K562 (cell line): Measurements from ENCODE around the gene KLKB1. TPM values are rescaled to one million over a fixed set of nuclear protein-coding genes. Genes with fewer than 3 reads are reported as not detected.

Experiments
- CBFB ChIP-seq: sonication (generic); formaldehyde crosslinking; IDR thresholded peaks from 2 replicates; pipeline ENCODE4 v1.4.0; 2020; ENCODE audit warnings: mild to moderate bottlenecking, missing genetic modification reagents
- CHCHD3 ChIP-seq: fragments of 250-450 bp; sonication (Bioruptor Pico); IDR thresholded peaks from 2 replicates; pipeline ENCODE4 v2.1.2; 2022; ENCODE audit warnings: mild to moderate bottlenecking
- E2F4 ChIP-seq: sonication (generic); formaldehyde crosslinking; IDR thresholded peaks from 2 replicates; pipeline ENCODE4 v1.8.0; 2022; ENCODE audit warnings: mild to moderate bottlenecking, low read depth, missing genetic modification reagents
- ELF4 ChIP-seq: fragments of 450-650 bp; formaldehyde crosslinking; IDR thresholded peaks from 2 replicates; pipeline ENCODE4 v1.4.0; 2022; ENCODE audit warnings: missing genetic modification characterization
- HDAC6 ChIP-seq: IDR thresholded peaks from 2 replicates; pipeline ENCODE4 v1.6.1; 2012; ENCODE audit warnings: low read depth, mild to moderate bottlenecking, control low read depth, inconsistent platforms, low read length, moderate library complexity
- KAT7 ChIP-seq: sonication (generic); formaldehyde crosslinking; IDR thresholded peaks from 2 replicates; pipeline ENCODE4 v1.8.0; 2022; ENCODE audit warnings: missing genetic modification reagents, mild to moderate bottlenecking, borderline replicate concordance
- PHB ChIP-seq: fragments of 250-450 bp; sonication (Bioruptor Pico); IDR thresholded peaks from 2 replicates; pipeline ENCODE4 v1.5.0; 2021
- PHF21A ChIP-seq: fragments of 450-650 bp; IDR thresholded peaks from 2 replicates; pipeline ENCODE4 v1.6.1; 2017; ENCODE audit warnings: low read depth, borderline replicate concordance
- POLR2G ChIP-seq: fragments of 200-400 bp; formaldehyde crosslinking; IDR thresholded peaks from 2 replicates; pipeline ENCODE4 v1.6.1; 2017; ENCODE audit warnings: low read depth, mild to moderate bottlenecking, antibody characterized with exemption, low read length, moderate library complexity
- STAT5B ChIP-seq: fragments of 250-450 bp; sonication (Bioruptor Pico); IDR thresholded peaks from 2 replicates; pipeline ENCODE4 v1.8.0; 2021; ENCODE audit warnings: mild to moderate bottlenecking, inconsistent platforms
- TEAD1 ChIP-seq, 2 experiments: fragments of 450-650 bp in 1 of 2; sonication (generic) in 1 of 2; formaldehyde crosslinking; IDR thresholded peaks; 2 replicates each; pipeline versions ENCODE4 v1.4.0 to v1.8.0; 2020 to 2022; ENCODE audit warnings: mild to moderate bottlenecking in 2 of 2, missing genetic modification reagents in 1 of 2
- TFAM ChIP-seq: fragments of 250-450 bp; sonication (Bioruptor Pico); conservative IDR thresholded peaks from 2 replicates; pipeline ENCODE4 v1.5.0; 2021; ENCODE audit warnings: mild to moderate bottlenecking, moderate library complexity
- ZNF696 ChIP-seq: fragments of 250-450 bp; sonication (Bioruptor Pico); conservative IDR thresholded peaks from 2 replicates; pipeline ENCODE4 v1.4.0; 2020; ENCODE audit warnings: mild to moderate bottlenecking, moderate library complexity
- ZNF76 ChIP-seq: fragments of 250-450 bp; sonication (Bioruptor Pico); IDR thresholded peaks from 2 replicates; pipeline ENCODE4 v1.4.0; 2020; ENCODE audit warnings: mild to moderate bottlenecking, moderate library complexity, borderline replicate concordance
- polyA plus RNA-seq, 8 experiments: library from polyadenylated mRNA; depleted of rRNA in 4 of 8; stranded (reverse) in 5 of 8; unstranded in 3 of 8; fragments of >200 nt; fragmentation: Nextera tagmentation in 2 of 8; fragmentation: Illumina TruSeq in 1 of 8; extraction: Ambion mirVana in 2 of 8; extraction: Trizol in 1 of 8; gene quantifications; 2 replicates each; pipeline versions ENCODE4 v1.2.1 to v1.2.3, GENCODE V29; 2011 to 2014; ENCODE audit warnings: inconsistent platforms in 1 of 8, missing spikeins in 1 of 8
- total RNA-seq, 7 experiments: library from RNA; depleted of rRNA in 6 of 7; stranded (reverse); fragments of >200 nt in 6 of 7; fragmentation: Illumina TruSeq in 2 of 7; extraction: Trizol in 2 of 7; gene quantifications; 2 replicates each; pipeline versions ENCODE4 v1.2.1 to v1.2.3, GENCODE V29; 2011 to 2021; ENCODE audit warnings: low replicate concordance in 1 of 7
- TF ChIP-seq, protein P1 (sequence below): fragments of 450-650 bp; IDR thresholded peaks from 2 replicates; pipeline ENCODE4 v1.6.1; 2016; ENCODE audit warnings: mild to moderate bottlenecking, moderate library complexity

The KLKB1 gene
- total and polyA plus RNA-seq, 9 of the 15 experiments (the other 6 are each of a cell fraction or from before 2014, with no cell fraction given): 0.27 TPM; not detected in 8

GRCh38 chr4:186191200-186192065, 35.9 kb upstream of the KLKB1 start, which contains the start of gene CYP4V2 (continued):
- TF ChIP-seq, protein P1, sequence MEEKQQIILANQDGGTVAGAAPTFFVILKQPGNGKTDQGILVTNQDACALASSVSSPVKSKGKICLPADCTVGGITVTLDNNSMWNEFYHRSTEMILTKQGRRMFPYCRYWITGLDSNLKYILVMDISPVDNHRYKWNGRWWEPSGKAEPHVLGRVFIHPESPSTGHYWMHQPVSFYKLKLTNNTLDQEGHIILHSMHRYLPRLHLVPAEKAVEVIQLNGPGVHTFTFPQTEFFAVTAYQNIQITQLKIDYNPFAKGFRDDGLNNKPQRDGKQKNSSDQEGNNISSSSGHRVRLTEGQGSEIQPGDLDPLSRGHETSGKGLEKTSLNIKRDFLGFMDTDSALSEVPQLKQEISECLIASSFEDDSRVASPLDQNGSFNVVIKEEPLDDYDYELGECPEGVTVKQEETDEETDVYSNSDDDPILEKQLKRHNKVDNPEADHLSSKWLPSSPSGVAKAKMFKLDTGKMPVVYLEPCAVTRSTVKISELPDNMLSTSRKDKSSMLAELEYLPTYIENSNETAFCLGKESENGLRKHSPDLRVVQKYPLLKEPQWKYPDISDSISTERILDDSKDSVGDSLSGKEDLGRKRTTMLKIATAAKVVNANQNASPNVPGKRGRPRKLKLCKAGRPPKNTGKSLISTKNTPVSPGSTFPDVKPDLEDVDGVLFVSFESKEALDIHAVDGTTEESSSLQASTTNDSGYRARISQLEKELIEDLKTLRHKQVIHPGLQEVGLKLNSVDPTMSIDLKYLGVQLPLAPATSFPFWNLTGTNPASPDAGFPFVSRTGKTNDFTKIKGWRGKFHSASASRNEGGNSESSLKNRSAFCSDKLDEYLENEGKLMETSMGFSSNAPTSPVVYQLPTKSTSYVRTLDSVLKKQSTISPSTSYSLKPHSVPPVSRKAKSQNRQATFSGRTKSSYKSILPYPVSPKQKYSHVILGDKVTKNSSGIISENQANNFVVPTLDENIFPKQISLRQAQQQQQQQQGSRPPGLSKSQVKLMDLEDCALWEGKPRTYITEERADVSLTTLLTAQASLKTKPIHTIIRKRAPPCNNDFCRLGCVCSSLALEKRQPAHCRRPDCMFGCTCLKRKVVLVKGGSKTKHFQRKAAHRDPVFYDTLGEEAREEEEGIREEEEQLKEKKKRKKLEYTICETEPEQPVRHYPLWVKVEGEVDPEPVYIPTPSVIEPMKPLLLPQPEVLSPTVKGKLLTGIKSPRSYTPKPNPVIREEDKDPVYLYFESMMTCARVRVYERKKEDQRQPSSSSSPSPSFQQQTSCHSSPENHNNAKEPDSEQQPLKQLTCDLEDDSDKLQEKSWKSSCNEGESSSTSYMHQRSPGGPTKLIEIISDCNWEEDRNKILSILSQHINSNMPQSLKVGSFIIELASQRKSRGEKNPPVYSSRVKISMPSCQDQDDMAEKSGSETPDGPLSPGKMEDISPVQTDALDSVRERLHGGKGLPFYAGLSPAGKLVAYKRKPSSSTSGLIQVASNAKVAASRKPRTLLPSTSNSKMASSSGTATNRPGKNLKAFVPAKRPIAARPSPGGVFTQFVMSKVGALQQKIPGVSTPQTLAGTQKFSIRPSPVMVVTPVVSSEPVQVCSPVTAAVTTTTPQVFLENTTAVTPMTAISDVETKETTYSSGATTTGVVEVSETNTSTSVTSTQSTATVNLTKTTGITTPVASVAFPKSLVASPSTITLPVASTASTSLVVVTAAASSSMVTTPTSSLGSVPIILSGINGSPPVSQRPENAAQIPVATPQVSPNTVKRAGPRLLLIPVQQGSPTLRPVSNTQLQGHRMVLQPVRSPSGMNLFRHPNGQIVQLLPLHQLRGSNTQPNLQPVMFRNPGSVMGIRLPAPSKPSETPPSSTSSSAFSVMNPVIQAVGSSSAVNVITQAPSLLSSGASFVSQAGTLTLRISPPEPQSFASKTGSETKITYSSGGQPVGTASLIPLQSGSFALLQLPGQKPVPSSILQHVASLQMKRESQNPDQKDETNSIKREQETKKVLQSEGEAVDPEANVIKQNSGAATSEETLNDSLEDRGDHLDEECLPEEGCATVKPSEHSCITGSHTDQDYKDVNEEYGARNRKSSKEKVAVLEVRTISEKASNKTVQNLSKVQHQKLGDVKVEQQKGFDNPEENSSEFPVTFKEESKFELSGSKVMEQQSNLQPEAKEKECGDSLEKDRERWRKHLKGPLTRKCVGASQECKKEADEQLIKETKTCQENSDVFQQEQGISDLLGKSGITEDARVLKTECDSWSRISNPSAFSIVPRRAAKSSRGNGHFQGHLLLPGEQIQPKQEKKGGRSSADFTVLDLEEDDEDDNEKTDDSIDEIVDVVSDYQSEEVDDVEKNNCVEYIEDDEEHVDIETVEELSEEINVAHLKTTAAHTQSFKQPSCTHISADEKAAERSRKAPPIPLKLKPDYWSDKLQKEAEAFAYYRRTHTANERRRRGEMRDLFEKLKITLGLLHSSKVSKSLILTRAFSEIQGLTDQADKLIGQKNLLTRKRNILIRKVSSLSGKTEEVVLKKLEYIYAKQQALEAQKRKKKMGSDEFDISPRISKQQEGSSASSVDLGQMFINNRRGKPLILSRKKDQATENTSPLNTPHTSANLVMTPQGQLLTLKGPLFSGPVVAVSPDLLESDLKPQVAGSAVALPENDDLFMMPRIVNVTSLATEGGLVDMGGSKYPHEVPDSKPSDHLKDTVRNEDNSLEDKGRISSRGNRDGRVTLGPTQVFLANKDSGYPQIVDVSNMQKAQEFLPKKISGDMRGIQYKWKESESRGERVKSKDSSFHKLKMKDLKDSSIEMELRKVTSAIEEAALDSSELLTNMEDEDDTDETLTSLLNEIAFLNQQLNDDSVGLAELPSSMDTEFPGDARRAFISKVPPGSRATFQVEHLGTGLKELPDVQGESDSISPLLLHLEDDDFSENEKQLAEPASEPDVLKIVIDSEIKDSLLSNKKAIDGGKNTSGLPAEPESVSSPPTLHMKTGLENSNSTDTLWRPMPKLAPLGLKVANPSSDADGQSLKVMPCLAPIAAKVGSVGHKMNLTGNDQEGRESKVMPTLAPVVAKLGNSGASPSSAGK: peak; percentile 37
- TF ChIP-seq E2F4: no peak
- TF ChIP-seq CBFB: no peak; the same call in 1 of the 2 replicates
- TF ChIP-seq HDAC6: no peak
- no peak for TF ChIP-seq ZNF76
- TF ChIP-seq KAT7 (CRISPR knock-in tag): peak; percentile 92
- peak; percentile 88 for TF ChIP-seq POLR2G
- TF ChIP-seq CHCHD3 (CRISPR knock-in tag): no peak
- TF ChIP-seq TEAD1 (CRISPR knock-in tag; IDR thresholded peaks at IDR 0.05): peak in 1 of 2 experiments; percentile 70; a peak in 2 of 4 replicates
- no peak for TF ChIP-seq TFAM (CRISPR knock-in tag)
- no peak for TF ChIP-seq STAT5B
- TF ChIP-seq PHB: no peak
- no peak for TF ChIP-seq ELF4
- no peak for TF ChIP-seq ZNF696 (CRISPR knock-in tag)
- TF ChIP-seq PHF21A: peak; percentile 32; the same call in 1 of the 2 replicates
